ENCODE results near the gene ADAM19.

- TF ChIP-seq POLR2A (IDR thresholded peaks at IDR 0.05; ENCODE audit: low read length) (no peak), GATA1 (IDR thresholded peaks at IDR 0.05; ENCODE audit: low read depth, low read length) (no peak)
Observed at GRCh38 chr5:157492886-157493285, 82.7 kb downstream of the ADAM19 start.

Data from erythroblast (primary cell).